OCI-LY1 (cell line): ENCODE data around the gene CAPZA1.

Source experiments
- CTCF ChIP-seq: fragments of 200-600 bp; sonication (generic), shearing (Covaris generic); IDR thresholded peaks from 2 replicates; pipeline ENCODE4 v1.5.1; 2017; ENCODE audit warnings: mild to moderate bottlenecking, antibody characterized with exemption, low read length, moderate library complexity, mixed read lengths
- EZH2 ChIP-seq: fragments of 200-600 bp; sonication (generic), shearing (Covaris generic); IDR thresholded peaks from 2 replicates; pipeline ENCODE4 v1.8.0; 2017; ENCODE audit warnings: borderline replicate concordance, mixed run types, mild to moderate bottlenecking, antibody characterized with exemption, low read length, moderate library complexity, mixed read lengths

- TF ChIP-seq CTCF (no peak), EZH2 (no peak)
These were observed 84.8 kb downstream of the CAPZA1 start for GRCh38 chr1:112704391-112704933.
